H1 (cell line): ENCODE data around the gene SUCLG2. TPM values are rescaled to one million over a fixed set of nuclear protein-coding genes. Genes with fewer than 3 reads are reported as not detected.

Source experiments
- CTCF ChIA-PET: fragments of 300-600 bp; sonication (Branson Sonifier 250); formaldehyde crosslinking; loops from one replicate; lab custom pipeline; 2021; ENCODE audit not compliant: partially characterized antibody; lab: Charles Lee
- POLR2A ChIA-PET: fragments of 300-600 bp; sonication (Branson Sonifier 250); formaldehyde crosslinking; loops from one replicate; lab custom pipeline; 2021; ENCODE audit warnings: inconsistent platforms; ENCODE audit not compliant: partially characterized antibody; lab: Charles Lee
- DNase-seq, 2 experiments: peaks; one replicate each; pipeline versions ENCODE4 v3.0.0 to v3.0.0-alpha.2; 2010 to 2022; ENCODE audit warnings: low spot score in 2 of 2, low read depth in 1 of 2, mixed read lengths in 1 of 2
- FAIRE-seq: peaks from 2 replicates; lab custom pipeline; 2011; peaks lifted over from hg19 to GRCh38; lab: Jason Lieb, UNC
- H2AFZ ChIP-seq: 2 replicates; pipeline ENCODE4 v1.8.1; 2012; ENCODE audit warnings: low read length, inconsistent platforms
- H2AK5ac ChIP-seq: 2 replicates; pipeline ENCODE4 v1.6.1; 2013; ENCODE audit warnings: low read depth, low read length
- H2BK120ac ChIP-seq: replicated peaks from 2 replicates; pipeline ENCODE3; 2013; ENCODE audit warnings: low read depth, low read length, inconsistent platforms
- H2BK12ac ChIP-seq: 2 replicates; pipeline ENCODE4 v1.6.1; 2013; ENCODE audit warnings: low read depth, low read length
- H2BK15ac ChIP-seq: 2 replicates; pipeline ENCODE4 v1.6.1; 2013; ENCODE audit warnings: low read length
- H2BK20ac ChIP-seq: 2 replicates; pipeline ENCODE4 v1.6.1; 2013; ENCODE audit warnings: low read length
- H2BK5ac ChIP-seq: 2 replicates; pipeline ENCODE4 v1.6.1; 2013; ENCODE audit warnings: low read depth, low read length
- H3K14ac ChIP-seq: 2 replicates; pipeline ENCODE4 v1.6.1; 2013; ENCODE audit warnings: inconsistent platforms; ENCODE audit not compliant: insufficient read length
- H3K18ac ChIP-seq: 2 replicates; pipeline ENCODE4 v1.6.1; 2013; ENCODE audit warnings: low read length; ENCODE audit errors: extremely low read depth
- H3K23ac ChIP-seq: 2 replicates; pipeline ENCODE4 v1.6.1; 2013; ENCODE audit warnings: inconsistent platforms; ENCODE audit not compliant: insufficient read length
- H3K23me2 ChIP-seq: 2 replicates; pipeline ENCODE4 v1.6.1; 2013; ENCODE audit warnings: low read depth, low read length
- H3K27ac ChIP-seq: 2 replicates; pipeline ENCODE4 v1.6.1; 2011; ENCODE audit warnings: low read depth, low read length, inconsistent platforms
- H3K27me3 ChIP-seq, 4 experiments: replicated peaks in 1 of 4; 1 replicate in 1 of 4; 2 replicates in 3 of 4; pipeline versions ENCODE4 v1.6.1 to v1.8.1; 2011 to 2013; ENCODE audit warnings: low read length in 3 of 4, mild to moderate bottlenecking in 3 of 4, inconsistent platforms in 2 of 4, mixed read lengths in 2 of 4, moderate library complexity in 1 of 4; ENCODE audit not compliant: control insufficient read depth in 3 of 4, insufficient read depth in 3 of 4; ENCODE audit errors: extremely low read depth in 1 of 4
- H3K36me3 ChIP-seq, 4 experiments: 2 replicates each; pipeline versions ENCODE4 v1.6.1 to v1.8.1; 2011 to 2013; ENCODE audit warnings: mild to moderate bottlenecking in 4 of 4, low read length in 3 of 4, moderate library complexity in 2 of 4, control low read depth in 1 of 4, inconsistent platforms in 1 of 4; ENCODE audit not compliant: insufficient read depth in 4 of 4, control insufficient read depth in 2 of 4
- H3K4ac ChIP-seq: replicated peaks from 2 replicates; pipeline ENCODE3; 2013; ENCODE audit warnings: low read length, low read depth, mixed read lengths, inconsistent platforms; ENCODE audit not compliant: insufficient read length
- H3K4me1 ChIP-seq, 4 experiments: replicated peaks in 1 of 4; 1 replicate in 1 of 4; 2 replicates in 3 of 4; pipeline versions ENCODE4 v1.6.1 to v1.8.1; 2011 to 2013; ENCODE audit warnings: low read length in 3 of 4, inconsistent platforms in 2 of 4, mixed read lengths in 1 of 4; ENCODE audit not compliant: insufficient read depth in 4 of 4, control insufficient read depth in 3 of 4
- H3K4me2 ChIP-seq, 2 experiments: 2 replicates each; pipeline versions ENCODE4 v1.6.1 to v1.8.1; 2011 to 2013; ENCODE audit warnings: low read depth in 2 of 2, low read length in 2 of 2, control low read depth in 1 of 2, inconsistent platforms in 1 of 2, mild to moderate bottlenecking in 1 of 2; ENCODE audit not compliant: insufficient read depth in 1 of 2
- H3K4me3 ChIP-seq, 4 experiments: fragments of 200-600, 300-600 bp in 1 of 4; sonication (generic), shearing (Covaris generic), sonication (Bioruptor Twin) in 1 of 4; 2 replicates each; pipeline versions ENCODE4 v1.5.1 to v1.8.1; 2011 to 2016; ENCODE audit warnings: low read length in 4 of 4, low read depth in 3 of 4, control low read depth in 2 of 4, inconsistent platforms in 2 of 4, mild to moderate bottlenecking in 2 of 4, mixed read lengths in 1 of 4, moderate library complexity in 1 of 4; ENCODE audit not compliant: insufficient read depth in 2 of 4; ENCODE audit errors: extremely low read depth in 1 of 4
- H3K56ac ChIP-seq: replicated peaks from 2 replicates; pipeline ENCODE3; 2013; ENCODE audit warnings: low read depth, mild to moderate bottlenecking, mixed read lengths, low read length, inconsistent platforms; ENCODE audit not compliant: insufficient read length
- H3K79me1 ChIP-seq: 2 replicates; pipeline ENCODE4 v1.6.1; 2013; ENCODE audit warnings: low read depth, low read length, control low read depth
- H3K79me2 ChIP-seq, 2 experiments: 2 replicates each; pipeline versions ENCODE4 v1.6.1 to v1.8.1; 2012 to 2013; ENCODE audit warnings: low read length in 2 of 2, mild to moderate bottlenecking in 2 of 2, inconsistent platforms in 1 of 2; ENCODE audit not compliant: insufficient read depth in 2 of 2, control insufficient read depth in 1 of 2
- H3K9ac ChIP-seq, 4 experiments: replicated peaks in 1 of 4; 1 replicate in 1 of 4; 2 replicates in 3 of 4; pipeline versions ENCODE4 v1.6.1 to v1.8.1; 2011 to 2013; ENCODE audit warnings: low read depth in 3 of 4, low read length in 3 of 4, control low read depth in 2 of 4, mild to moderate bottlenecking in 2 of 4, moderate library complexity in 2 of 4, inconsistent platforms in 1 of 4; ENCODE audit errors: extremely low read depth in 1 of 4
- H3K9me3 ChIP-seq, 2 experiments: 2 replicates each; pipeline versions ENCODE4 v1.6.1 to v1.8.1; 2012 to 2013; ENCODE audit warnings: mild to moderate bottlenecking in 2 of 2, moderate library complexity in 2 of 2, control low read depth in 1 of 2, inconsistent platforms in 1 of 2, low read depth in 1 of 2, low read length in 1 of 2, mixed read lengths in 1 of 2; ENCODE audit not compliant: insufficient read depth in 2 of 2
- H4K20me1 ChIP-seq, 2 experiments: replicated peaks in 1 of 2; 2 replicates each; pipeline versions ENCODE3 to v1.8.1; 2011 to 2013; ENCODE audit warnings: inconsistent platforms in 2 of 2, low read length in 2 of 2, mild to moderate bottlenecking in 1 of 2; ENCODE audit not compliant: insufficient read depth in 2 of 2, control insufficient read depth in 1 of 2
- H4K5ac ChIP-seq: 2 replicates; pipeline ENCODE4 v1.6.1; 2013; ENCODE audit warnings: low read length, low read depth, mixed read lengths, inconsistent platforms; ENCODE audit not compliant: insufficient read length
- H4K8ac ChIP-seq: 2 replicates; pipeline ENCODE4 v1.8.0; 2013; ENCODE audit warnings: mild to moderate bottlenecking, moderate library complexity, low read length, inconsistent platforms; ENCODE audit not compliant: insufficient read depth; ENCODE audit errors: extremely low read depth
- H4K91ac ChIP-seq: replicated peaks from 2 replicates; pipeline ENCODE3; 2013; ENCODE audit warnings: low read length, mixed read lengths, inconsistent platforms; ENCODE audit not compliant: insufficient read length
- GTF2F1 ChIP-seq: IDR thresholded peaks from 2 replicates; pipeline ENCODE4 v1.6.1; 2012; ENCODE audit warnings: low read depth, low read length, improper control_type of control experiment, borderline replicate concordance
- SIX5 ChIP-seq: IDR thresholded peaks from 2 replicates; pipeline ENCODE4 v1.6.1; 2011; ENCODE audit warnings: mild to moderate bottlenecking, low read depth, low read length
- WGBS, 2 experiments: shearing (Covaris generic) in 1 of 2; methylation state at CpG; one replicate each; pipeline versions ENCODE4 v1.1.6 to v1.1.7; 2013 to 2015; ENCODE audit warnings: low lambda C conversion rate in 2 of 2, mixed read lengths in 2 of 2, inconsistent platforms in 1 of 2, low coverage in 1 of 2, missing lambda C conversion rate in 1 of 2; ENCODE audit not compliant: insufficient replicate concordance in 2 of 2, insufficient coverage in 1 of 2, insufficient read length in 1 of 2; ENCODE audit errors: extremely low coverage in 1 of 2, missing lambda C conversion rate in 1 of 2; 5-methylcytosine and 5-hydroxymethylcytosine counted together
- polyA plus RNA-seq, 7 experiments: library from polyadenylated mRNA; depleted of rRNA in 3 of 7; stranded (reverse) in 5 of 7; unstranded in 2 of 7; fragments of >200 nt in 5 of 7; fragments of 200-250 nt in 2 of 7; gene quantifications; 1 replicate in 5 of 7; 2 replicates in 1 of 7; 4 replicates in 1 of 7; pipeline versions ENCODE4 v1.2.1 to v1.2.3, GENCODE V29; 2011 to 2013; ENCODE audit warnings: missing spikeins in 2 of 7, mixed read lengths in 2 of 7
- total RNA-seq: library from RNA; stranded (reverse); fragmentation: NEBNext Ultra II Directional; extraction: Animal tissue kit (Norgen Biotek cat#: 25700); gene quantifications from 2 replicates; pipeline ENCODE4 v1.2.1, GENCODE V29; 2021

SUCLG2 gene
- total and polyA plus RNA-seq, 2 of the 8 experiments (the other 6 are each of a cell fraction or from before 2014, with no cell fraction given): 12.9 to 46.2 TPM

- no peak overlapping the region for H3K4me2 ChIP-seq
- no peak for TF ChIP-seq SIX5
- no peak for TF ChIP-seq GTF2F1
Measured at GRCh38 chr3:67487564-67488114, 166.8 kb downstream of the SUCLG2 start.

More at GRCh38 chr3:67487564-67488114, 166.8 kb downstream of the SUCLG2 start:
- no peak overlapping the region for H3K4ac ChIP-seq
- no peak overlapping the region for H2BK15ac ChIP-seq
- no peak overlapping the region for H2AK5ac ChIP-seq
- DNase-seq: no peak
- H2AFZ ChIP-seq: no peak overlapping the region
- no peaks in the 10 kb centered on the region for H3K27me3 ChIP-seq
- H3K23ac ChIP-seq: no peak overlapping the region
- no peak overlapping the region for H4K5ac ChIP-seq
- no peaks in the 10 kb centered on the region for H3K23me2 ChIP-seq
- H3K79me1 ChIP-seq: no peaks in the 10 kb centered on the region
- H3K56ac ChIP-seq: no peak overlapping the region
- H3K4me1 ChIP-seq: no peaks in the 10 kb centered on the region
- H3K79me2 ChIP-seq: no peaks in the 10 kb centered on the region
- POLR2A ChIA-PET: no interaction called here
- CTCF ChIA-PET: no interaction called here
- no peak overlapping the region for H2BK12ac ChIP-seq
- no peak overlapping the region for H3K4me3 ChIP-seq
- no peak overlapping the region for H3K18ac ChIP-seq
- no peak overlapping the region for H2BK20ac ChIP-seq
- H3K27ac ChIP-seq: no peak overlapping the region
- H4K8ac ChIP-seq: no peak overlapping the region
- peaks cover 0 to 2% of the 10 kb centered on the region in 2 experiments for H4K20me1 ChIP-seq
- H3K9ac ChIP-seq: no peak overlapping the region
- H3K14ac ChIP-seq: no peak overlapping the region
- no peaks in the 10 kb centered on the region for H3K36me3 ChIP-seq
- WGBS, 2 experiments: 100% methylated on average over 1 of the region's 1 CpG; no CpG with 5 or more reads in 1 of the 2 experiments
- no peak for FAIRE-seq
- no peak overlapping the region for H2BK120ac ChIP-seq
- H2BK5ac ChIP-seq: no peak overlapping the region
- no peak overlapping the region for H4K91ac ChIP-seq
- H3K9me3 ChIP-seq: no peaks in the 10 kb centered on the region
